PFSK-1 (cell line): Measurements from ENCODE around the gene RPTOR.

Source experiments
- FOXP2 ChIP-seq: optimal IDR thresholded peaks from 2 replicates; pipeline ENCODE3; 2011; ENCODE audit warnings: borderline replicate concordance, control low read depth, inconsistent platforms; ENCODE audit not compliant: insufficient read depth; ENCODE audit errors: extremely low read length, extremely low read depth
- POLR2AphosphoS5 ChIP-seq: IDR thresholded peaks from 2 replicates; pipeline ENCODE4 v1.6.1; 2012; ENCODE audit warnings: low read depth, mild to moderate bottlenecking, control low read depth, low read length, moderate library complexity
- SIN3A ChIP-seq: IDR thresholded peaks from 2 replicates; pipeline ENCODE4 v1.6.1; 2012; ENCODE audit warnings: mild to moderate bottlenecking, low read length, moderate library complexity, borderline replicate concordance; ENCODE audit not compliant: insufficient read depth
- TAF1 ChIP-seq: IDR thresholded peaks from 2 replicates; pipeline ENCODE4 v1.6.1; 2012; ENCODE audit warnings: low read length, control low read depth, borderline replicate concordance; ENCODE audit not compliant: insufficient read depth
- TF ChIP-seq, protein P1 (sequence below), 2 experiments: IDR thresholded peaks; 2 replicates each; pipeline versions ENCODE4 v1.6.1 to v1.8.0; 2011 to 2012; ENCODE audit warnings: low read depth in 2 of 2, low read length in 2 of 2, control low read depth in 1 of 2, inconsistent platforms in 1 of 2, mild to moderate bottlenecking in 1 of 2, moderate library complexity in 1 of 2; ENCODE audit not compliant: insufficient read depth in 1 of 2

The RPTOR gene

DNA sequence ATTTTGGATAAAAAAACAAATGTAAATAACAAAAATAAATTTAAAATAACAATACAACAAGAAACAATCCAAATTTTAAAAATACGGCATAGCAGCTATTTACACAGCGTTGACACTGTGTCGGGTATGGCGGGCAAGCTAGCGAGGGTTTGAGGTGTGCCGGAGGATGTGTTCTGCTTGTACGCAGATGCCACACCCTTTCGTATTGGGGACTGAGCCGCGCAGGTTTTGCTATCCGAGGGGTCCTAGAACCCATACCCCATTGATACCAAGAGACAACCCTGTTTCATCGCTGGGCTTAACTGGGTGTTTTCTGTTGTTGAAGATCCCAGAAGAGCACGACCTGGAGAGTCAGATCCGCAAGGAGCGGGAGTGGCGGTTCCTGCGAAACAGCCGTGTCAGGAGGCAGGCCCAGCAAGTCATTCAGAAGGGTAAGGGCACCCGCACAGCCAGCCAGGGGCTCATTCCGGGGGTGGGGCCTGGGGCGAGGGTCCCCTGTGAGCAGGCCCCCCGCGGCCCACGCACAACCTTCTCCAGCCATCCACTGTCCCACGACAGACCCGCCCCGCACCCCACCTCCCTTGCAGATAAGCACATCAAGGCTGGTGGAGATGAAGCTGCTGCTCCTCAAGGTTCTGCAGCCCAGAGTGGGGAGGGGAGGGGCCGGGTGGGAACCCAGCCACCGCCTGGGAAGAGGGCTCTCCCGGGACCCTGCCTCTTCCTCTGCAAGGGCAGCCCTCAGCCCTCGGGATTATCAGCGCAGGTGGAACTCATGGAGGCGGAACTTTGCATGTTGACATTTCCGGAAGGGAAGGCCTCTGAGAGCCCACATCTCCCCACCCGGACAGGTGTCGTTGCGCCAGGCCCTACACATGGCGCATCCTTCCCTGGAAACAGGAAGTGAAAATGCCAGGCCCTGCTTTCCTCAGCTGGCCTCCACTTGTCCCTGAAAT lies 395.8 kb downstream of the RPTOR start:
- no peak for TF ChIP-seq FOXP2
- no peak for TF ChIP-seq TAF1
- TF ChIP-seq SIN3A: no peak
- no peak for TF ChIP-seq POLR2AphosphoS5
- TF ChIP-seq, protein P1, sequence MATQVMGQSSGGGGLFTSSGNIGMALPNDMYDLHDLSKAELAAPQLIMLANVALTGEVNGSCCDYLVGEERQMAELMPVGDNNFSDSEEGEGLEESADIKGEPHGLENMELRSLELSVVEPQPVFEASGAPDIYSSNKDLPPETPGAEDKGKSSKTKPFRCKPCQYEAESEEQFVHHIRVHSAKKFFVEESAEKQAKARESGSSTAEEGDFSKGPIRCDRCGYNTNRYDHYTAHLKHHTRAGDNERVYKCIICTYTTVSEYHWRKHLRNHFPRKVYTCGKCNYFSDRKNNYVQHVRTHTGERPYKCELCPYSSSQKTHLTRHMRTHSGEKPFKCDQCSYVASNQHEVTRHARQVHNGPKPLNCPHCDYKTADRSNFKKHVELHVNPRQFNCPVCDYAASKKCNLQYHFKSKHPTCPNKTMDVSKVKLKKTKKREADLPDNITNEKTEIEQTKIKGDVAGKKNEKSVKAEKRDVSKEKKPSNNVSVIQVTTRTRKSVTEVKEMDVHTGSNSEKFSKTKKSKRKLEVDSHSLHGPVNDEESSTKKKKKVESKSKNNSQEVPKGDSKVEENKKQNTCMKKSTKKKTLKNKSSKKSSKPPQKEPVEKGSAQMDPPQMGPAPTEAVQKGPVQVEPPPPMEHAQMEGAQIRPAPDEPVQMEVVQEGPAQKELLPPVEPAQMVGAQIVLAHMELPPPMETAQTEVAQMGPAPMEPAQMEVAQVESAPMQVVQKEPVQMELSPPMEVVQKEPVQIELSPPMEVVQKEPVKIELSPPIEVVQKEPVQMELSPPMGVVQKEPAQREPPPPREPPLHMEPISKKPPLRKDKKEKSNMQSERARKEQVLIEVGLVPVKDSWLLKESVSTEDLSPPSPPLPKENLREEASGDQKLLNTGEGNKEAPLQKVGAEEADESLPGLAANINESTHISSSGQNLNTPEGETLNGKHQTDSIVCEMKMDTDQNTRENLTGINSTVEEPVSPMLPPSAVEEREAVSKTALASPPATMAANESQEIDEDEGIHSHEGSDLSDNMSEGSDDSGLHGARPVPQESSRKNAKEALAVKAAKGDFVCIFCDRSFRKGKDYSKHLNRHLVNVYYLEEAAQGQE (IDR thresholded peaks at IDR 0.05; ENCODE audit: insufficient read depth in 1 of 2, low read depth in 2 of 2, low read length in 2 of 2): no peak

DNA sequence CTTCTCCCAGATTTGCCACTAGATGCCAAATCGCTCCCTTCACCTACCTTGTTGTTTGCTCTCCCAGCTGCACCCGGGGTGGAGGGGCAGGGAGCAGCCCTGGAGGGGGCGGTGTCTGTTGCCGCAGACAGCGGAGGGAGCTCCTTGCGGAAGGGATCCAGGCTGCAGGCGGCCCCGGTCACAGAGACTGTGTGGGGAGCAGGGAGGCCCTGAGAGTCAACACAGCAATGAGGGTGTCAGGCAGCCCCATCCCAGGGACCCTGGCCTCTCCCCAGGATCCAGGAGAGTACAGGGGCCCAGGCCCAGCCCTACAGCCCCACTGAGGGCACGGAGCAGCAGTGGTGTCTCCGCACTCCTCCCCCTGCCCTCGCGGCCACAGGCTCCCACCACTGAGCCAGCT lies 396.5 kb downstream of the RPTOR start:
- no peak for TF ChIP-seq TAF1
- no peak for TF ChIP-seq POLR2AphosphoS5
- TF ChIP-seq FOXP2: no peak
- TF ChIP-seq SIN3A: no peak
- TF ChIP-seq, protein P1 (IDR thresholded peaks at IDR 0.05; ENCODE audit: insufficient read depth in 1 of 2, low read depth in 2 of 2, low read length in 2 of 2): no peak

DNA sequence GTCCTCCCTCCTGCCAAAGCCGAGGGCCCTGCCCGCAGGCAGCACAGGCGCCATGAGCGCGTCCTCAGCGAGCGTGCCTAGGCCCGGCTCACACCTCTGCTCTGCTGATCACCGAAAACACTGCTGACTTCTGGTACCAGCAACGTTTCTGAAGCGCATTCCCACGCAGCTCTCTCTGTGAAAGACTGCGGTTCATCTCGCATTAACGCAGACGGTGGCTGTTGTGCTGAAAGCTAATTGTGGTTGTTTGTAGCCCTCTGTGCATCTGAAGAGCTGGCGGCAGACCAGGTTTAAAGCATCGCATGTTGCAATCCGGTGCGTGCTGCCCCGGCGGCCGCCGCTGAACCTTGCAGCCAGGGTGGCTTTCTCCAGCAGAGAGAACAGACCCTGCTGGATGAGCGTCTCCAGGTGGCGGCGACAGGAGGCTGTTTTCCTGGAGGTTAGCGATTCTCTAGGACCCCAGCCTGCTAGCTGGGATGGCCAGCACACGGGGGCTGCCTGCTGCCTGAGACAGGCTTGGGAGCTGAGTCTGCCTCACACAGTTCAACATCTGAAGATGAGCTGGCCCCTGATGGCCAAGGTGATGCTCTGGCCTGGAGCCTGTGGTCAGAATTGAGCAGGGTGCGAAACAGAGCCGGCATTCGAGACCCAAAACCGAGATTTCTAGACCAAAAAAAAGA lies 397.2 kb downstream of the RPTOR start:
- TF ChIP-seq FOXP2 (no peak), POLR2AphosphoS5 (no peak), TAF1 (no peak), SIN3A (no peak)
- TF ChIP-seq, protein P1 (IDR thresholded peaks at IDR 0.05; ENCODE audit: insufficient read depth in 1 of 2, low read depth in 2 of 2, low read length in 2 of 2): no peak

DNA sequence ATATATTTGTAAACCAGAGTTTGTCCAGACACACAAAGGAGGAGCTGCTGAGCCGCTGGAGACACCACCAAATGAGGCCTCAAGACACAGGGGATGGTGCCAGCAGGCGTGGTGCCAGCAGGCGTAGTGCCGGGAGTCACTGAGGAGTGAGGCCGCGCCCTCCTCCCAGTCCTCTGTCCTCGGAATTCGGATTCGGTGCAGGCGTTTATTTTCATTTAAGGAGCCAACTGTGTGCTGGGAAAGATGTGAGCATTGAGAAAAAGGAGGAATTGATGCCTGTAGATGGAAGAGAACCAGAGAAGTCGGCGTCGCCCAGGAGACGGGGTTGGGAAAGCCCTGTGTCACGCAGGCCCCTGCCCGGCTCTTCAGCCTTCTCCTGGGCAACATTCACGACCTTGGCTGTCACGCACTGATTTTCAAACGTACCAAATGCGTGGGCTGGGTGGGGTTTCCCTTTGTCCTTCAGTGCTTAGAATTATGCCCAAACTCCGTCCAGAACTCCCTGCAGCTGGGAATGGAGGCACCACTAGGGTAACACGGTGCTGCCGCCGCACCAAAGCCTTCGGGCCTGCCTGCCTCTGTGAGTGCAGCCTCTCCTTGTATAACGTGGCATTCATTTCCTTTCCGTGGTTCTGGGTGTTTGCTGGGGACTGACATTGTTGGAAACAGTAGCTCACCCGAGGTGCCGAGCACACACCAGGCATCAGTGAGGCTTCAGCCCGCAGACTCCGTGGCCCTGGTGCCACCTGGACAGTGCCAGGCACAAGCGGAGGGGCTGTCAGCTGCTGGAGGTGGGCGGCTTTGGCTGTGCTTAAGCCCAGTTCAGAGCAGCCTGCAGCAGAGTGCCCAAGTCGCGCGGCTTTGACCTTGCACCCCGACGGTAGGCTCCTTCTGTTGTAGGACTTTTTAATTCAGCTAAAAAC lies 398.0 kb downstream of the RPTOR start:
- TF ChIP-seq POLR2AphosphoS5: no peak
- TF ChIP-seq, protein P1 (IDR thresholded peaks at IDR 0.05; ENCODE audit: insufficient read depth in 1 of 2, low read depth in 2 of 2, low read length in 2 of 2): no peak
- no peak for TF ChIP-seq FOXP2
- TF ChIP-seq SIN3A: no peak
- TF ChIP-seq TAF1: no peak
